Measurements from ENCODE around the gene PARD3. TPM values are rescaled to one million over a fixed set of nuclear protein-coding genes. Genes with fewer than 3 reads are reported as not detected.

Gene PARD3
- total RNA-seq, 4 donors from 2014 or later = 30.9 to 54.6 (median 40.0) TPM

- DNase-seq (ENCODE audit: low spot score) (no peak), ATAC-seq (ENCODE audit: low FRiP score) (no peak)
- TF ChIP-seq CTCF (IDR thresholded peaks at IDR 0.05) = no peak
Measured at GRCh38 chr10:34838366-34838900, 23.3 kb upstream of the PARD3 start.

GRCh38 chr10:34835908-34836508 is 20.9 kb upstream of the PARD3 start:
- TF ChIP-seq CTCF (IDR thresholded peaks at IDR 0.05) = no peak
- ATAC-seq (ENCODE audit: low FRiP score) (no peak), DNase-seq (ENCODE audit: low spot score) (no peak)

GRCh38 chr10:34834274-34834673 is 19.2 kb upstream of the PARD3 start:
- TF ChIP-seq CTCF (IDR thresholded peaks at IDR 0.05) = no peak
- ATAC-seq (ENCODE audit: low FRiP score) (no peak), DNase-seq (ENCODE audit: low spot score) (no peak)

- DNase-seq (ENCODE audit: low spot score) (no peak), ATAC-seq (ENCODE audit: low FRiP score) (no peak)
- no peak for TF ChIP-seq CTCF (IDR thresholded peaks at IDR 0.05)
Measured at GRCh38 chr10:34830217-34830822, 15.2 kb upstream of the PARD3 start.

- DNase-seq (ENCODE audit: low spot score) (no peak), ATAC-seq (ENCODE audit: low FRiP score) (no peak)
- no peak for TF ChIP-seq CTCF (IDR thresholded peaks at IDR 0.05)
Measured at GRCh38 chr10:34826857-34827766, 12.0 kb upstream of the PARD3 start.

GRCh38 chr10:34826221-34826620 is 11.1 kb upstream of the PARD3 start:
- ATAC-seq (ENCODE audit: low FRiP score) (no peak), DNase-seq (ENCODE audit: low spot score) (no peak)
- TF ChIP-seq CTCF (IDR thresholded peaks at IDR 0.05) = no peak
